Measurements from ENCODE around the gene FAM53A.
A peak's percentile ranks its signal among the peaks of the same experiment; 100 is the strongest.
"Not testable (repeated sequence)": the region's sequence is repeated elsewhere in the genome, so short reads cannot be mapped to it uniquely, and the experiment has no call there.

Gene FAM53A

DNA sequence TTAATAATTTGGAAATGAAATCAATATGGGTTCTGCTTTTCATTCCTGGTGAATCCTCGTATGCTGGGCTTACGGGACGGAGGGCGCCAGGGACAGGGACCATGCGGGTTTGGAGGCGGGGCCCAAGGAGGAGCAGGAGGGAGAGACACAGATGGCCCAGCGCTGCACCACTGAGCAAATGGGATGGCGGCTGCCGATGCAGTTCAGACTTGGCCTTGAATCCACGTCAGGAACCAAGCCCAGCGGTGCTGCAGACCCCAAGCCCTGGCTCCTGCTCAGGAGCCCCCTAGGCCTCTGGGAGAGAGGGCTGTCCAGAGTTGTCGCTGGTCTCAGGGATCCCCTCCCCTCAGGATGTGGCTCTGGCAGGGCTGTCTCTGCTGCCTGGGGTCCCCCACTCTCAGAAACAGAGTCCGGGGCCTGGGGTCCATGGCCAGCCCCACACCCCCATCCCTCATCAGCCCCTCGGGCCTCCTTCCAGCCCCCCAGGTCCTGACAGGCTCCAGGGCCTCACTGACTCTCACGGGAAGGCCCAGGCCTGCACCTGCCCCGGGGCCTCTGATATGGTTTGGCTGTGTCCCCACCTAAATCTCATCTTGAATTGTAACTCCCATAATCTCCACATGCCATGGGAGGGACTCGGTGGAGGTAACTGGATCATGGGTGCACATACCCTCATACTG lies 75.2 kb downstream of the FAM53A start:
- no peak overlapping the region for H3K27ac ChIP-seq
- no peak for TF ChIP-seq ZFX (IDR thresholded peaks at IDR 0.05; ENCODE audit: borderline replicate concordance)
- TF ChIP-seq, protein P1, sequence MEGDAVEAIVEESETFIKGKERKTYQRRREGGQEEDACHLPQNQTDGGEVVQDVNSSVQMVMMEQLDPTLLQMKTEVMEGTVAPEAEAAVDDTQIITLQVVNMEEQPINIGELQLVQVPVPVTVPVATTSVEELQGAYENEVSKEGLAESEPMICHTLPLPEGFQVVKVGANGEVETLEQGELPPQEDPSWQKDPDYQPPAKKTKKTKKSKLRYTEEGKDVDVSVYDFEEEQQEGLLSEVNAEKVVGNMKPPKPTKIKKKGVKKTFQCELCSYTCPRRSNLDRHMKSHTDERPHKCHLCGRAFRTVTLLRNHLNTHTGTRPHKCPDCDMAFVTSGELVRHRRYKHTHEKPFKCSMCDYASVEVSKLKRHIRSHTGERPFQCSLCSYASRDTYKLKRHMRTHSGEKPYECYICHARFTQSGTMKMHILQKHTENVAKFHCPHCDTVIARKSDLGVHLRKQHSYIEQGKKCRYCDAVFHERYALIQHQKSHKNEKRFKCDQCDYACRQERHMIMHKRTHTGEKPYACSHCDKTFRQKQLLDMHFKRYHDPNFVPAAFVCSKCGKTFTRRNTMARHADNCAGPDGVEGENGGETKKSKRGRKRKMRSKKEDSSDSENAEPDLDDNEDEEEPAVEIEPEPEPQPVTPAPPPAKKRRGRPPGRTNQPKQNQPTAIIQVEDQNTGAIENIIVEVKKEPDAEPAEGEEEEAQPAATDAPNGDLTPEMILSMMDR (IDR thresholded peaks at IDR 0.05), result no peak

DNA sequence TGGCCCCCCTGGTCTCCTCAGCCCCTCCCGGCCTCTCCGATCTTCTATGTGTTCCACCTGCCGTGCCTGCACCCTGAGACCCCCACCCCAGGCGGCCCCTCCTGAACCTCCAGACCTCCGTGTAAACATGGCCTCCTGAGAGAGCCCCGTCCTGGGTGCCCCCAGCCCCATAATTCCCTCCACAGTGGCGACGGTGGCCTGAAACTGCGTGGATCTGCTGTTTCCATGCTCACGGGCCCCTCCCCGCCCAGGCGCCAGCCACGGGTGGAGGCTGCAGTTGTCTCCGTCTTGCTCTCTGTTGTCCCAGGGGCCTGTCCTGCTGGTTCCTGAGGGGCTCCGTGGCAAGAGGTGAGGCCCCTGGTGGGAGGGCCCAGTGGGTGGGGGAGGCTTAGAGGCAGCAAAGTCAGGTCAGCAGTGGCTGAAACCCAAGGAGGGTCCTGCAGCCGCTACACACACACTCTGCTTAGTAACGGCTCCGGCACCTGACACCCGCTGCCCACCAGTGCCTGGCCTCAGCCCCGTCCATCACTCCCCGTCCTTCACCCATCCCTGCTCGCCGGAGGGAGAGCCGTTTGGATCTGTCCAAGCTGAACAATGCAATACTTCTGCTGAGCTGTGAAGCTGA lies 75.8 kb downstream of the FAM53A start:
- no peak overlapping the region for H3K27ac ChIP-seq
- TF ChIP-seq ZFX (IDR thresholded peaks at IDR 0.05; ENCODE audit: borderline replicate concordance), result no peak

- not testable (repeated sequence) for H3K27ac ChIP-seq
Measured at GRCh38 chr4:1607436-1608195, 76.5 kb downstream of the FAM53A start.

- TF ChIP-seq, protein P1 (IDR thresholded peaks at IDR 0.05), result peak; percentile 65
- TF ChIP-seq ZFX (IDR thresholded peaks at IDR 0.05; ENCODE audit: borderline replicate concordance), result no peak
- no peak overlapping the region for H3K27ac ChIP-seq
Measured at GRCh38 chr4:1604706-1605205, 79.4 kb downstream of the FAM53A start.

DNA sequence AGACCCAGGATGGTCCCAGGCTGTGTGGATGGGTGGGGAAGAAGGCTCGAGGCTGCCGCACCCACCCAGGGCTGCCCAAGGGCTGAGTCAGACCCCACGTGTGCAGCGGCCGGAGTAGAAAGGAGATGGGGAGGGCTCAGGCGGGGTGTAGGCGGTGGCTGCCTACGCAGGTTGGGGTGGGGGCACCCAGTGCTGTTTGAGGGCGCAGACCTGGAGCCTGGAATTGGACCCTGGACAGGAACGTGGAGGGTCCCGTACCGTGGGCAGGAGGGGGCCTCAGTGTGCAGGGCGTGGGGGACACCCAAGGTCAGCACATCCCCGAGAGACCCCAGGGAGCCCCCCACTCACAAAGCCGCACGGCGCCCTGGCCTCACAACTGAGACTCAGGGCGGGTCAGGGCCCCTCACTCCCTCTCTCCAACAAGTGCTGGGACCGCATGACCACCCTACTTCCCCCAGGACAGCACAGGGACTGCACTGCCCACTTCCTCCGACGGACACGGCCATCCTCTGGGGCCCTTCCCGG lies 79.9 kb downstream of the FAM53A start:
- TF ChIP-seq, protein P1 (IDR thresholded peaks at IDR 0.05), result no peak
- no peak for TF ChIP-seq ZFX (IDR thresholded peaks at IDR 0.05; ENCODE audit: borderline replicate concordance)
- H3K27ac ChIP-seq, result no peak overlapping the region

GRCh38 chr4:1603413-1604135 lies 80.5 kb downstream of the FAM53A start:
- no peak overlapping the region for H3K27ac ChIP-seq
- TF ChIP-seq, protein P1 (IDR thresholded peaks at IDR 0.05), result no peak
- TF ChIP-seq ZFX (IDR thresholded peaks at IDR 0.05; ENCODE audit: borderline replicate concordance), result no peak

DNA sequence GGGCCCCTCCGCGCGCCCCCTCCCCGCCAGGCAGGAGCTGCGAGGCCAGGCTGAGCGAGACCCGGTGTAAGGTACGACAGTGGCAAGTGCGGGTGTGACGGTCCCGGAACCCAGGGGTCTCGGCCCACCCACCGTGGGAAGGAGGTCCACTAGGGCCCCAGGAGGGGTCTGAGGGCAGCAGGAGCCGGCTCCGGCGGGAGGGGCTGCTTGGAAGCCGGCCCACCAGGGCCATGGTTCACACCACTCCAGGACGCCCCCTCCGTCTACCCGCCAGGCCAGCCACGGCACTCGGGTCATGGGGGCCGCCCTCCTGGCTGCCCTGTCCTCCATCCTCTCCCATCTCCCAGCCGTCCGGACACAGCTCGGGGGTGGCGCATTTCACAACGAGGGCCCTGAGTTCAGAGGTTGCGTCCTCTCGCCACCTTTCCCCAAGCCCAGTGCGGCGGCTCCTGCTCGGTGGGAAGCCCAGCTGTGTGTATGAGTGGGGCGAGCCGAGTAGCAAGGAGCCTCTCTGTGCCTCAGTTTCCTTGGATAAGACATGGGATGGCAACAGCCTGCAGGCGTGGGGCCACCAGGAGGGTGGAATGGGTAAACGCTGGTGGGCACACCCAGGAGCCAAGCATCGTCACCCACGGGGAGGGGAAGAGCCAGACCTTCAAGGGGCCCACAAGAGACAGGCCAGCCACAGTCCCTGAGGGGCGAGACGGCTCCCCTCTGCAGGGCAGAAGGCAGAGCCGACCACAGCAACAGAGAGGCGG lies 81.3 kb downstream of the FAM53A start:
- no peak for TF ChIP-seq ZFX (IDR thresholded peaks at IDR 0.05; ENCODE audit: borderline replicate concordance)
- TF ChIP-seq, protein P1 (IDR thresholded peaks at IDR 0.05), result no peak
- H3K27ac ChIP-seq, result no peak overlapping the region
